ENCODE data around the gene FILIP1L.

The FILIP1L gene

DNA sequence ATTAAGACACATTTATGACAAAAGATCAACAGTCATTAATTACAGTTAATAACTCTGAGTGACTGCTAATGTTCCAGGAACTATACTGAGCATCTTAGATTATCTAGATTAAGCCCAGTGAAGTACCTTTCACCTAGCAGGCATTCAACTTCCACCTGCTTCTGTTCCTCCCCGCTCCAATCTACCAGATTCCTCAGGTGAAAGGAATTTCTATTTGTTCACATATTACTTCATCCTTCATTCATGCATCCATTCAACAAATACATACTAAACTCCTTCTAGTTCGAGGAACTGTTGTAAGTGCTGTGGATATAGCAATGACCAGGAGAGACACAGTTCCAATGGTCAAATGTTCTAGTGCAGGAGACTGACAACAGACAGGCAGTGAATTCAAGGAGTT lies 139.3 kb downstream of the FILIP1L start:
- no peak for DNase-seq (ENCODE audit: low read depth)

DNA sequence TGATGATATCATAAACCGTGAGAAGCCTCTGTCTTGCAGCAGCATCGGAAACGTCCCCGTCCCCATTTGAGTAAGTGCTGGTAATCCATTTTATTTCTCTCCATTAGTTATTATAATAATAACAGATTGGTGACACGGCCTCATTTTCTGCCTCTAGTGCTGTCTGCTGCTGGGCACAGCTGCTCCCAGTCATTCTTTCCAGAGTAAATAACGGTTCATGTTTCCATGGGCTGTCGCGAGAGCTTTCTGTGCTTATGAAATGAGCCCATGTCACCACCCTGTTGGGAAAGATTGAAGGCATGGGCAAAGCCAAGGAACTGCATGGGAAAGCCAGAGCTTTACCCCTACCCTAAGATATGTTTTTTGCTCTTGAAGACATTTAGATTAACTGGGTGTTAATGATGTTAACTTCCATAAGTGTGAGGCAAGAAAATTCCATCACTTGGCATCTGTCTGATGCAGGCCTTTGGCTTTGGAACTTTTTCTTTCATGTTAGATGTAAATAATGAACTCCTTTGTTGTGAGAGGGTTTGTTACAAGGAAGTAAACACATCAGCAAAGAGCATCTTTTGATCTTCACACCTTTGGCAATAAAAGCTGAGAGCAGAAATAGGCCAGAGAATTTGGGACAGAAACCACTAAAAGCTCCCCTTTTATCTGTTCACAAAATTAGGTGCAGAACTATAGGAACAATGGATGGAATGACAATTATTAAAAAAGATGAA lies 141.8 kb downstream of the FILIP1L start:
- no peak for DNase-seq (ENCODE audit: low read depth)

DNA sequence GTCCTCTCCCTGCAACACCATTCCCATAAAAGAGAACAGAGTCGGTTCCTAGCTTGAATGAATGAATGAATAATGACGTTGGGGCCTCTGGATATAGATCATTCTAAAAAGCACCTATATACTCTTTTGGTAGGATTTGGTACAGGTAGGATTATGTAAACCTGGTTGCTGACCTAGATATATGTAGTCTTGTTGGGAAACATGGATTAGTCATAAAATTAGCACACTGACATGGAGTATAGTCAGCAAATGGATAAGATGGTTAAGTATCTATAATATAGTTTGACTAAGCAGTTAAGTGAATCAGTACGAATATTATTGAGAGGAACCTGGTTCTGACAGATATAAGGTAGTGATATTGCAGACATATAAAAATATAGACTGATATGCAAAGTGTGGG lies 142.5 kb downstream of the FILIP1L start:
- DNase-seq (ENCODE audit: low read depth): no peak

DNA sequence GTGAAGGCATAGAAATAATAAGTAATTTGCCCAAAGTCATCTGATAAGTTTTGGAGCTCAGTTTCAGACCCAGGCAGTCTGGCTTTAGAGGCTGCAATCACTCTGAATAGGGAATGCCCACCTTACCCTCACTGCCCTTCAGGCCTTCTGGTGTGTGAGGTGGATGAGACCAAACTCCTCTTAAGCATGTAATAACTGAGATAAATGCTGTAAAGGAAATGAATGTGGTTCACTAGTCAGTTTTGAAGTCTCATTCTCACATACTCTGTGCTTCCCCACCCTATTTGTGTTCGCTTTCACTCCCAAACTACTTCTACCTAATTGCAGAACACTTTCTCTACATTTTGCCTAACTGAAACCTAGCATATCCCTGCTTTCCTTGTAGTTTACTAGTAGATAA lies 144.1 kb downstream of the FILIP1L start:
- DNase-seq (ENCODE audit: low read depth): no peak

DNA sequence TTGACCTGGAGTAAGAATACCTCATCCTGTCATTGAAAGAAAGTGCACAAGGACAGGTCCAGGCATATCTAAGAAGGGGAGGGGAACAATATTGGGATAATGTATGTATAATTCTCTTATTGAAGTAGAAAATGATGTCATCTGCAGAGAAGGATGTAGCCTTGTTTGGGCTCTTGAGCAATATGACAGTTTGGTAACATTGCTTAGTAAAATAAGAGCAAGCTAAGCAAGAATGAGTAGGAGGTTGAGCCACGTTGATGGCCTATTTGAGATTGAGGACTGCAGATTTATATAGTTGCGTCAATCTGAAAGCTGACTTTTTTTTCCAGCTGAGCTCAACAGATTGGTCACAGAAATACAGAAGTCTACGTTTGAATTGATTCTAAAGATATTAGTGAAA lies 145.2 kb downstream of the FILIP1L start:
- DNase-seq (ENCODE audit: low read depth): no peak

DNA sequence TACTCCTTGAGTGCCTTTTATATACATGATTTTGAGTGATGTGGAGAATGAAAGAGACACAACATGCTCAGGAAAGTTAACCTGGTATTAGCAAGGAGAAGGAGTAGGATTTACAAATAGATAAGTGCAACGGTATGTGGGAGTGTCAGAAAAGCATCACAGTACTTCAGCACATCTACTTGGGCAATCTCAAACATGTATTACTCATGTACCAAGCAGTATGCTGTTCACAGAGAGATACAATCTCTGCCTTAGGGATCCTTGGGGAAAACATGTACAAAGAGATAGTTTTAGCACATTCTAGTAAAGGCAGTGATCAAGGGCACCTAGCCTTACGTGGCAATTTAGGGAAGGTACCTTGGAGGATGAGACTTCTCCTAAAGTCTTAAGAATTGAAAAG lies 146.5 kb downstream of the FILIP1L start:
- DNase-seq (ENCODE audit: low read depth): no peak

DNA sequence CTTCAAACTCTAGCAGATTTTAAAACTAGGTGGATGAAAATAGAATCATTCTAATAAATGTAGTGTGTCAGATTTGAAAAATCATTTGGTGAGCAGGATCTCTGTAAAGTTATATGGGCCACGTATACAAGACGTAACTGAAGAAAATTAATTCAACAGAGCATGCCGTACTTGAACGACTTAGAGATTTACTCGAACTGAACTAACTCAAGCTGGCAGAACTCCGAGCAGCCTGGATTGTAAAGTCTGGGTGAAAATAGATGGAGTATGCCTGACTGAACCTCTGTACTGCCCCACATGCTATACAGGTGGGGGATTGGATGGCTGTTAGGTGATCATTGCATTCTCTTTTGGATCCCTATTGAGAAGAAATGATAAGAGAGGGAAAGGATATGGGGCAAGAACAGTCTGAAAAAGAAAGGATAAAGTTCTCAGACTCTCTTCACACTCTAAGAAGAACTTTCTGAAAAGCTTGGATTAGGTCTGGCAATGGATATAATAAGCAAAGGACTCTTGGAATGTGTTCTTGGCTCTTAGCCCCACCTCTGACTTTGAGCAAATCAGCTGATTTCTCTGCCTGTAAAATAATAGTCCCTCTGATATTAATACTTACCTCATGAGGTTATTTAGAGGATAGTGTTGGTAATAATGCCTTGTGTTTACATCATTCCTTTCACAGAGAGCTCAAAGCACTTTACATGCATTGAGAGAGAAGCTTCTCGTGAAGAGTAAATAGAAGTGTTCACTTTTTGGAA lies 147.5 kb downstream of the FILIP1L start:
- DNase-seq (ENCODE audit: low read depth): no peak

DNA sequence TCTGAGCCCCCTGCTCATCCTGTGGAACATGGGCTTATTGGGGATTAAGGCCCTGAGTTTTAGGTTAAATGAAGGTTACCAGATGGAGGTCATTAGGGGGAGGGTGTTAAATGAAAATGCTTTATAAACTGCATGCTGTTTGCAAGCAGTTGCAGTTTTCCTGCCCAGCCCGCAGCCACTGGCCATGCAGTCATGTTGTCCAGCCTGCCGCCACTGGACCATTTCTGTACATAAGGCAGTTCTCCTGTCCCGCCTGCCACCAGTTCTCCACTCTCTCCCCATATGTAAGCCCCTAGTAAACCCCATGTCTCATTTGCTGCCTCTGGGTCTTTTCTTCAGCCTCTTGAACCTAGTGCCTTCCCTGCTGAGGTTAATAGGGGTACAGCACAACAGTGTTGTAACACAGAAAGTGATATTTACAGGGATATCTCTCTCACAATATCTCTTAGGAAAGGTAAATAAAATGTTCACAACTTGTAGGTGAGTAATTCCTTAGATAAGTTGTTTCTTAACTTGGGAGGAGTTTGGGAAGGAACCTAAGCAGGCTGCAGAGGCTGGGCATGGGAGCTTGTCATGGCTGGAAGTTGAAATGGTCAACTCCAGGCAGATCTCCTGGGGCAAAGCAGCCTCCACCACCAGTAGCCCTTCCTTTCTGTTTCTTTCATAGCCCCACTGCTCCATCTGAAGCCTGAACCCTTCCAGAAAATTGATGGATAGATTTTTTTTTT lies 148.5 kb downstream of the FILIP1L start:
- no peak for DNase-seq (ENCODE audit: low read depth)

DNA sequence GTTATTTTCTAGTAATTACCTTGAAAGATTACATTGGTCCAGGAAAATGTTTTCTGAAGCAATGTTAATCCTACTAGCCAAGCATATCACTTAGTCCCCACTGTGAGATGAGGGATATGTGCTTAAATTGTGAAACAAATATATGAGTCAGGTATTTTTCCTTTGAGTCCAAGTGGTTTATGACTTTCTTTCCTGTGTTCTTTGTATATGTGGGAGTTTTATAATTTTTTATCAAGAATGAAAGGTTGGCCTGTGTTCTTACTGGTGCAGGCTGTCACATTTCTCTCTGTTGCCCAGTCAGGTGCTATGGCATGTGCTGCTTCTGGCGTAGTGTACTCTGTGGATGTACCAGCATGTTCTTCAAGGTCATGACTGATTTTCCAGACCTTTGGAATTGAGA lies 149.2 kb downstream of the FILIP1L start:
- DNase-seq (ENCODE audit: low read depth): no peak

DNA sequence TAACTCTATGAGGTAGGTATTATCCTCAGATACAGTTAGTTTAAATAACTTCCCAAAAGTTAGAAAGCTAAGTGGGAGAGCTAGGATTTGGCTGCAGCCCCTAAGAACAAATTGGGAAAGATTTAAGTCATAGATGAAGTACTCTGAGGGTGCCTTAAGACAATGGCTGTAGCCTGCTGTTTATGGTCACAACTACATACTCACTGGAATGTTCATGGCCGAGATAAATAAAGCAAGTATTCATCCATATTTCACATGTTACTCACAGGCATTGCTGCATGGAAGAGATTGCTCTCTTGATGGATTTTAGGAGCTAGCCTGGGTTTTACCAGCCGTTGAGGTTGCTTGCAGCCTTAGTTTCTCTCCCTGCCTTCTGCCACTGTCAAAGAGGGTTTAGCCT lies 151.6 kb downstream of the FILIP1L start:
- no peak for DNase-seq (ENCODE audit: low read depth)

DNA sequence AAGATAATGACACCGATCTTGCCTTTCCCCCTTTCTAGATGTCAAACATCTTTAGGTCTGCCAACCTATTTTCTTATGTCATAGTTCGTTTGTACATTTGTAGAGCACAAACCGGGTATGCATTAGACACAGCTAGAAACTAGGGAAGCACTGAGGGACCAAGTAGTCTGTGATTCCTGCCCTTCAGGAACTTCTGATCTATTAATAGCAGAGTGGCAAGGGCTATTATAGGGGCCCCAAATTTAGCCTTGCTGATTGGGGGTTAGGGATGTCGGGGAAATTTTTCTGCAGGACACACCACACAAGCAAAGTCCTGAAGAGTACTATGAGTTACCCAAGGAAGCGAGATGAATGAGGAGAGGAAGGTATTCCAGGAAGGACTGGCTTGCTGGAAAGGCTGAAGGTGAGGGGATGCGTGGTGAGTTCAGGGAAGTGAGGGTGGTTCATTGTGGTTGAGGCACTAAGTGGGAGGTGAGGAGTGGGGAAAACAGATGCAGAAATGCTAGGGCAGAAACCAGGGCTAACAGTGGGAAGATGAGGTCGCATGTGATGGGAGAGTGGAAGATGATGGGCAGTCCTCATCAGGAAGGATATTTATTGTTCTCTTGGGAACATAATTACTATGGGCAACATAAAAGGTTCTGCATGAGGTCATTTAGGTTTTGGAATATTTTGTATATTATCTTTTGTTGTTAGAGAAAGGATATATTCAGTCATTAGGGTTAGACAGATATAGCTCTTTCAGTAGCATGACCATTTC lies 152.4 kb downstream of the FILIP1L start:
- no peak for DNase-seq (ENCODE audit: low read depth)

DNA sequence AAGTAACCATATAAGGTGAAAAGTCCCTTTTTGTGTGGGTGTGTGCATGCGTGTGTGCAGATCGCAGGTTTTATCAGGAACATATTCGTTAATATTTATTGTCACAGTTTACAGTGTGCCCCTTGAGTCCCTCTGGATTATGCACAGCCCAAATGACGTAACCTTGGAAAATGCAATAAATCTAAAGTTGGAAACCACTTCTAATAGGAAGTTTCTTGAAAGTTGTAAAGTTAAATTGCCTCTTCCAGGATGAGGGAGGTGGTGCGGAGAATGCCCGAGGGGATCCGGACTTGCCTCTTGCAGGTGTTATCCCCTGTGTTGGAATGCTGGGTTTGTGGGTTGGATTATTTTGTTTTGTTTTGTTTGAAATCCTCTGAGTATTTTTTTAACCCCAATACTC lies 153.4 kb downstream of the FILIP1L start:
- no peak for DNase-seq (ENCODE audit: low read depth)

DNA sequence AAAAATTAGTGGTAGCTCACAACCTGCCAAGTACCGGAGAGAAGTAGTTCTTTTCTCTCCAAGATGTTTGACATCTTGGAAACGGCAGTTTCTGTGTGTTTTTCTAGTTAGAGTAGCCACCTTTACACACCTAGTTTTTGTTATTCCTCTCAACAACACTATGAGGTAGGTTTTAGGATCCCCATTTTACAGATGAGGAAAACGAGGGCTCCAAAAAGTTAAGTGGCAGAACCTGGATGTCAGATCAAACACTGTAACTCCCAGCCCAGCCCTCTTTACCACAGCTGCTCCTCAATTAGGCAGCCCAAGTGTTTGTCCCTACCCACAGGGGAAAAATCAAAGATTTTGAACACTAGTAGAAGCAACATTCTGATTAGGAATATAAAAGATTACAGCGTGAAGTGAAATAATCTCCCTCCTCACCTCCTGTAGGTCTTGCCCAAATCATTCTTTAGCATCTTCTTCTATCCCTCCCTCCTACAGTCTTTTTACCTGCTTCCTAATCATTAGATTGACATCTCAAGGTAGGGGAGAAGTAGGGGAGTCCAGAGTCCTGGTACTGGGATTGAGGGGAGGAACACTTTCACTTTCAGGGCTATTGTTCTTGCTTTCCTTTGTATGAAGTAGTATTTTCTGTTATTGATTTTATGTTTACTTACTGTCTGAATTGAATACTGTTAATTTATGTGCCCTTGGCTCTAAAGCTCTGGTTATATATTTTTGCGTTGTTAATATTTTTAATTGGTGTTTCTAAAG lies 154.0 kb downstream of the FILIP1L start:
- DNase-seq (ENCODE audit: low read depth): no peak

DNA sequence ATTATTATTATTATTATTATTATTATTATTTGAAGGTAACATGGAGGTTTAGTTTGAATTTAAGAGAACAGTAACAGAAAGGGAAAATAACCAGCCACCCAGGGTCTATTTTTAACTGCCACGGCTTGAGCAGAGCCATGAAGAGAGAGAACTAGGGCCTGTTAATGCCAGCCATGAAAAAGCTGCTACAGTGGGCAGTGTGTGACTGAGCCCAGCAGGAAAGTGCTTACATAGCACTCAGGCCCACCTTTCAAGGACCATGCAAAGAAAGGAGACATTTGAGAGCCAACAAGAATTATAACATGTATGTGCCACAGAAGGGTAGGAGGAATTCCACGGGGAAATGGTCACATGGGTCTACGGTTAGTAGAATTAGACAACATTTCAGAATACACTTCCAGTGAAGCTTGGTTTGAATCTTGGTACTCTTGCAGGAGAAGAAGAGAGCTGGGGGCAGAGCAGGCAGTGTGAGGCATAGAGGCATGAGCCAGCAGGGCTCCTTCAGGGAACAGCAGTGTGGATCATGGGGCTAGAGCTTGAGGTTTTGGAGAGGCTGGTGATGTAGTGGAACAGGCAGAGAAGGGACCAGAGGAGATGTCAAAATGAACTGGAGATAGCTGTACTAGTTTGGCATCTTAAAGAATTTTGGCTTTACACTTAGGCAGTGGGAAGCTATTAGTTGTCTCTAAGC lies 155.9 kb downstream of the FILIP1L start:
- no peak for DNase-seq (ENCODE audit: low read depth)

DNA sequence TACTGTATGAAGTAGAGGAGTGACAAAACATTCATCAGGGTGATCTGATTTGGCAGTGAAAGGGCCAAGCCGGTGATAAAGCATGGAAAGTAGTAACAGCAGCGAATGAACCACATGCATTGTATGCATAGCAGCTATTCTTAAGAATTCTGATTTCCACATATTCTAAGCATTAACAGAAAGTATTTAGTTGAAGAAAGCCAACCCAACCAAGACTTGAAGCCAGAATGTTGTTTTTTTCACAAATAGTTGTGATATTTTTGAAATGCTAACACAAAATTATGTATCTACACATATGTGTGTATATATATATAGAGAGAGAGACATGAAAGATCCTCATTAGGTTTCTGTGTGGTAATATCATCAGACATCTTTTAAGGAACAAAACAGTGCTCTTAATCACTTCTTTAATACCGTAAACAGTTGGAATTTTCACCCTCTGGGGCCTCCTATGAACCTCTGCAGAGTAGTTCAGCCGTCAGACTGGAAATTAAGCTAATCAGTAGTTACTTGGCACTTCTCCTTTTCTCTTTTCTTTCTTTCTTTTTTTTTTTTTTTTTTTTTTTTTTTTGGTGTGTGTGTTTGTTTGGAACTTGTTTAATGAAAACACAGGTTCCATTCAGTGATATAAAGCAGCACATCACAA lies 157.0 kb downstream of the FILIP1L start:
- no peak for DNase-seq (ENCODE audit: low read depth)

DNA sequence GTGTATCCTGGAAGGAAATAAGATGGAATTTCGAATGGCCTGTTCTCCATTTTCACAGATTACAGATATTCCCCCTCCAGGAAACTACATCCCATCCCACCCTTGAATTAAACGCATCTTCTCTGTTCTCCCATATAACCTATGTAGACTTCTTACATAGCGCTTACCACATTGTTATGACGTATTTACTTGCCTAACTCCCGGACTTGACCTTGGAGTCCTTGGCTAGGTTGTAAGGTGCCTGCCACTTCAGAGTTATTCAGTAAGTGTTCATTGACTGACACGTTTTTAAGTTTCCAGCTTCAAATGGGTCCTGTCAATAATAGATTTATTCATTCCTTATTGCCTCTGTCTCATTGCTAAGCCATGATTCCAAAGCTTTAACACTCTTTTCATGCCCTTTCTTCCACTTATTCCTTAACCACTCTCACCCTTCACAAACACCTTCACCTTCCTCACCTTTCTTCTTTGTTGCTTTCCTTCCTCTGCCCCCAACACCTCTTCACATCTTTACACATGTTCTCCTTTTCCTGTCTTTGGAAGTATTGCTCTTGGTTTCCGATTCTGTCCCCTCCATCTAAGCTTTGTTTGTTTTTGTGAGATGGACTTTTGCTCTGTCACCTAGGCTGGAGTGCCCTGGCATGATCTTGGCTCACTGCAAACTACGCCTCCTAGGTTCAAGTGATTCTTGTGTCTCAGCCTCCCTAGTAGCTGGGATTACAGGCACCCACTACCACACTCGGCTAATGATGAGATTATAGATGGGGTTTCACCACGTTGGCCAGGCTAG lies 158.3 kb downstream of the FILIP1L start:
- no peak for DNase-seq (ENCODE audit: low read depth)

DNA sequence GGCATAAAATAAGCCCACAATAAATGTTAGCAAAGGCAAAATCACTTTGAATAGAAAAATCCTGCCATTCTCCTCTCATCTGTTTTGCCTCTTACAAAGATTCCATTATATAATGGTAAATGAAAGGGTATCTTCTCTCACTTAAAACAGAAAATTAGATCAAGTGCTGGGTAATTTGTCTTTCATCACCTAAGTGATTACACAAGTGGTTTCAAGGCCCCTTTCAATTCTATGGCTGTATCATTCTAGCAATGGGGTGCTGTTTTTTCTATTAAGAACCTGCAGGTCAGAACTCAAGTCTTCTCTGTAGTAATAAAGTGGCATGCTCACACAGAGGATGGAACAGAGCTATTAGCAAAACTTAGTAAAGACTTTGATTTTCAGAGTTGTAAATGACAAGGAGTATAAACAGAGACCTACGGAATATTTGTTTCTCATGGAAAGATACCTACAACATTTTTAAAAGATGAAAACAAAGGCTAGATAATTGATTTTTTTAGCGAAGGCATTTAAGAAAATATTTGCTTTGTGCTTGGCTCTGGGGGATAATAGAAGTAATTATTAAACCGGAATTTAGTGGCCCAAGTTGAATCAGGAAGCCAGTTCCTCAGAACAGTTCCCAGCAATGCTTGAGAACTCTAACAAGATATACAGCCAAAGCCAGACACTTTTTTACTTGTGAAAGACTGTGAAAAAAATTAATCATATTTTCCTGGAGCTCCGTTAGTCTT lies 159.2 kb downstream of the FILIP1L start:
- DNase-seq (ENCODE audit: low read depth): no peak

DNA sequence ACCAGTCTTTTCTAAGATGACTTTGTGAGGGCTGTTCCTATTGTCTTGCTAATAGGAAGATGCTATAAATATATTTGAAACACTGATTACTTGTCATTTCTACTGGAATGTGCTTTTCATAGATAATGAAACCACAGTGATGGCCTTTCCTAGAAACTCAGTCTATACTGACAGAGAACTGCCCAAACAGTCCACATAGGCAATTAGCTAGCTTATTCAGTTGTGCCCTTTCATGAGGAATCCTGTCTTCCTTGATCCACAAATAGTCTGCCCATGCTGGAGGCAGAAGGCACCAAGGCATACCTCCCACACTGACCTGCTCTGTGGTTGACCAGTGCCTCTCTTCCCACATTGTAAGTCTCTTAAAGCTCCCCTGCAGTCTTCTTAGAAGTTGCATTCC lies 160.7 kb downstream of the FILIP1L start:
- DNase-seq (ENCODE audit: low read depth): no peak

DNA sequence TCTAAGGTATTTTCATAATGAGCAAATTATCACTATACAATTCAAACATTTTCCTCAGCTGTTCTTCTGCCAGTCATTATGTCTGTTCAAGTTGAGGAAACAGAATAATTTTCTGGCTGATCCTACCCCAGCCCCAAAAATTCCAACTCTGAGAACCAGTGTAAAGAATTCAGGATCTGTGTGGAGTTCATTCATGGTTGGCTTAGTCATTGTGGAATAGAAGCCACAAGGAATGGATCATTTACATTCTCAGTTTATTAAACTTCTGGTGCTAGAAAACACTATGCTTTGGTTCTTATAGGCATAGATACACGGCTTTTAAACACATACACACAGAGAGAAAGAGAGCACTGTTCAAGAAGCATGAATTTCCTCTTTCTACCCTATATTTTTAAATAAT lies 162.0 kb downstream of the FILIP1L start:
- DNase-seq (ENCODE audit: low read depth): no peak
